PFSK-1 (cell line): ENCODE data around the gene KLF1.

Source experiments
- FOXP2 ChIP-seq: optimal IDR thresholded peaks from 2 replicates; pipeline ENCODE3; 2011; ENCODE audit warnings: borderline replicate concordance, control low read depth, inconsistent platforms; ENCODE audit not compliant: insufficient read depth; ENCODE audit errors: extremely low read length, extremely low read depth
- POLR2AphosphoS5 ChIP-seq: IDR thresholded peaks from 2 replicates; pipeline ENCODE4 v1.6.1; 2012; ENCODE audit warnings: low read depth, mild to moderate bottlenecking, control low read depth, low read length, moderate library complexity
- REST ChIP-seq, 2 experiments: IDR thresholded peaks; 2 replicates each; pipeline versions ENCODE4 v1.6.1 to v1.8.0; 2011 to 2012; ENCODE audit warnings: low read depth in 2 of 2, low read length in 2 of 2, control low read depth in 1 of 2, inconsistent platforms in 1 of 2, mild to moderate bottlenecking in 1 of 2, moderate library complexity in 1 of 2; ENCODE audit not compliant: insufficient read depth in 1 of 2
- SIN3A ChIP-seq: IDR thresholded peaks from 2 replicates; pipeline ENCODE4 v1.6.1; 2012; ENCODE audit warnings: mild to moderate bottlenecking, low read length, moderate library complexity, borderline replicate concordance; ENCODE audit not compliant: insufficient read depth
- TAF1 ChIP-seq: IDR thresholded peaks from 2 replicates; pipeline ENCODE4 v1.6.1; 2012; ENCODE audit warnings: low read length, control low read depth, borderline replicate concordance; ENCODE audit not compliant: insufficient read depth

KLF1 gene

GRCh38 chr19:12921047-12921446, 34.0 kb upstream of the KLF1 start:
- peak; percentile 5; the same call in 1 of the 2 replicates for TF ChIP-seq POLR2AphosphoS5
- no peak for TF ChIP-seq REST (IDR thresholded peaks at IDR 0.05; ENCODE audit: insufficient read depth in 1 of 2, low read depth in 2 of 2, low read length in 2 of 2)

- TF ChIP-seq FOXP2: no peak
- no peak for TF ChIP-seq TAF1
- no peak for TF ChIP-seq POLR2AphosphoS5
- no peak for TF ChIP-seq REST (IDR thresholded peaks at IDR 0.05; ENCODE audit: insufficient read depth in 1 of 2, low read depth in 2 of 2, low read length in 2 of 2)
- TF ChIP-seq SIN3A: no peak
Observed at GRCh38 chr19:12918253-12918652, 31.3 kb upstream of the KLF1 start.

GRCh38 chr19:12913851-12914690, 27.1 kb upstream of the KLF1 start:
- TF ChIP-seq FOXP2 (no peak), SIN3A (no peak), TAF1 (no peak), POLR2AphosphoS5 (no peak), REST (IDR thresholded peaks at IDR 0.05; ENCODE audit: insufficient read depth in 1 of 2, low read depth in 2 of 2, low read length in 2 of 2) (no peak)

GRCh38 chr19:12913011-12913561, 26.1 kb upstream of the KLF1 start:
- TF ChIP-seq TAF1 (no peak), SIN3A (no peak)

GRCh38 chr19:12912571-12912970, 25.6 kb upstream of the KLF1 start:
- TF ChIP-seq REST (IDR thresholded peaks at IDR 0.05; ENCODE audit: insufficient read depth in 1 of 2, low read depth in 2 of 2, low read length in 2 of 2): no peak
- no peak for TF ChIP-seq POLR2AphosphoS5
- no peak for TF ChIP-seq SIN3A
- TF ChIP-seq FOXP2: no peak
- no peak for TF ChIP-seq TAF1
